ENCODE results near the gene LYRM7.
"Not testable (repeated sequence)": the region's sequence is repeated elsewhere in the genome, so short reads cannot be mapped to it uniquely, and the experiment has no call there.

Gene LYRM7

GRCh38 chr5:131221888-131222287 is 51.1 kb downstream of the LYRM7 start:
- DNase-seq = no peak

GRCh38 chr5:131222731-131223130 is 52.0 kb downstream of the LYRM7 start:
- DNase-seq = no peak

GRCh38 chr5:131223751-131224386 is 53.1 kb downstream of the LYRM7 start:
- DNase-seq = no peak

GRCh38 chr5:131224387-131225201 is 53.9 kb downstream of the LYRM7 start:
- no peak for DNase-seq

GRCh38 chr5:131225282-131225974 is 54.7 kb downstream of the LYRM7 start:
- DNase-seq = no peak

GRCh38 chr5:131226899-131227298 is 56.2 kb downstream of the LYRM7 start:
- no peak for DNase-seq

GRCh38 chr5:131228646-131229045 is 57.9 kb downstream of the LYRM7 start:
- no peak for DNase-seq

- DNase-seq = no peak
These were observed 58.9 kb downstream of the LYRM7 start for GRCh38 chr5:131229623-131230022.

GRCh38 chr5:131230406-131230805 is 59.7 kb downstream of the LYRM7 start:
- DNase-seq = no peak

- DNase-seq = no peak
These were observed 68.9 kb downstream of the LYRM7 start for GRCh38 chr5:131239686-131240085.

GRCh38 chr5:131242728-131243255 is 72.0 kb downstream of the LYRM7 start:
- no peak for DNase-seq

GRCh38 chr5:131245312-131245711 is 74.6 kb downstream of the LYRM7 start:
- DNase-seq = no peak

- no peak for DNase-seq
These were observed 75.2 kb downstream of the LYRM7 start for GRCh38 chr5:131245948-131246347.

- DNase-seq = no peak
These were observed 75.8 kb downstream of the LYRM7 start for GRCh38 chr5:131246504-131246903.

- no peak for DNase-seq
These were observed 80.2 kb downstream of the LYRM7 start for GRCh38 chr5:131250751-131251475.

- peak; percentile 84 for DNase-seq
These were observed 82.1 kb downstream of the LYRM7 start for GRCh38 chr5:131252824-131253171.

- DNase-seq = not testable (repeated sequence)
These were observed 83.3 kb downstream of the LYRM7 start for GRCh38 chr5:131254025-131254424.

- no peak for DNase-seq
These were observed 84.0 kb downstream of the LYRM7 start for GRCh38 chr5:131254741-131255140.
